ENCODE data around the gene YY1.
A peak's percentile ranks its signal among the peaks of the same experiment; 100 is the strongest.
"Not testable (repeated sequence)": the region's sequence is repeated elsewhere in the genome, so short reads cannot be mapped to it uniquely, and the experiment has no call there.

Gene YY1

GRCh38 chr14:100238419-100239210, at the start of gene YY1:
TSS of gene YY1 (plus strand) at chr14:100239144. CDS start at chr14:100239245, 101 bp downstream.
- peak within 1 kb of the TSS; percentile 88 for H3K27ac Mint-ChIP-seq
- H3K27me3 Mint-ChIP-seq, result no peaks in the 10 kb centered on the region
- no peaks in the 10 kb centered on the region for H3K9me3 Mint-ChIP-seq
- peaks cover 24% of the 10 kb centered on the region for H3K36me3 Mint-ChIP-seq
- peak; percentile 93 for ATAC-seq
- peak within 1 kb of the TSS; percentile 92 for H3K4me3 Mint-ChIP-seq
- H3K4me1 Mint-ChIP-seq, result peaks cover 67% of the 10 kb centered on the region

GRCh38 chr14:100190126-100190525, 48.8 kb upstream of the YY1 start:
- Mint-ChIP-seq H3K4me3 (no peak overlapping the region), H3K9me3 (no peaks in the 10 kb centered on the region), H3K4me1 (peaks cover 8% of the 10 kb centered on the region), H3K27me3 (no peaks in the 10 kb centered on the region), H3K36me3 (no peaks in the 10 kb centered on the region), H3K27ac (no peak overlapping the region)
- no peak for ATAC-seq

- H3K27me3 Mint-ChIP-seq, result no peaks in the 10 kb centered on the region
These were observed 47.2 kb upstream of the YY1 start for GRCh38 chr14:100191584-100192249.

GRCh38 chr14:100192250-100192671, 46.7 kb upstream of the YY1 start:
- Mint-ChIP-seq H3K4me3 (peak overlapping the region; percentile 72), H3K27ac (peak overlapping the region; percentile 85), H3K36me3 (no peaks in the 10 kb centered on the region), H3K27me3 (no peaks in the 10 kb centered on the region), H3K9me3 (no peaks in the 10 kb centered on the region), H3K4me1 (peaks cover 8% of the 10 kb centered on the region)
- no peak for ATAC-seq

More at GRCh38 chr14:100191584-100192249, 47.2 kb upstream of the YY1 start:
- Mint-ChIP-seq H3K4me3 (peak overlapping the region; percentile 72), H3K36me3 (no peaks in the 10 kb centered on the region), H3K9me3 (no peaks in the 10 kb centered on the region), H3K27ac (peak overlapping the region; percentile 85), H3K4me1 (peaks cover 8% of the 10 kb centered on the region)
- no peak for ATAC-seq

- Mint-ChIP-seq H3K36me3 (no peaks in the 10 kb centered on the region), H3K4me1 (peaks cover 8% of the 10 kb centered on the region), H3K4me3 (peak overlapping the region; percentile 72), H3K9me3 (no peaks in the 10 kb centered on the region), H3K27me3 (no peaks in the 10 kb centered on the region), H3K27ac (peak overlapping the region; percentile 85)
- ATAC-seq, result peak; percentile 100
These were observed 46.1 kb upstream of the YY1 start for GRCh38 chr14:100192672-100193416.

- peak; percentile 8 for ATAC-seq
- no peaks in the 10 kb centered on the region for H3K27me3 Mint-ChIP-seq
- H3K4me3 Mint-ChIP-seq, result peak overlapping the region; percentile 72
- peak overlapping the region; percentile 85 for H3K27ac Mint-ChIP-seq
- peaks cover 8% of the 10 kb centered on the region for H3K4me1 Mint-ChIP-seq
- H3K36me3 Mint-ChIP-seq, result no peaks in the 10 kb centered on the region
- no peaks in the 10 kb centered on the region for H3K9me3 Mint-ChIP-seq
These were observed 45.3 kb upstream of the YY1 start for GRCh38 chr14:100193417-100194357.

- Mint-ChIP-seq H3K4me3 (no peak overlapping the region), H3K4me1 (no peaks in the 10 kb centered on the region), H3K36me3 (no peaks in the 10 kb centered on the region), H3K27ac (no peak overlapping the region), H3K27me3 (no peaks in the 10 kb centered on the region), H3K9me3 (no peaks in the 10 kb centered on the region)
- ATAC-seq, result no peak
These were observed 39.6 kb upstream of the YY1 start for GRCh38 chr14:100199240-100199860.

GRCh38 chr14:100200311-100200710, 38.6 kb upstream of the YY1 start:
- Mint-ChIP-seq H3K27ac (no peak overlapping the region), H3K4me3 (no peak overlapping the region), H3K27me3 (no peaks in the 10 kb centered on the region), H3K36me3 (no peaks in the 10 kb centered on the region), H3K4me1 (no peaks in the 10 kb centered on the region), H3K9me3 (no peaks in the 10 kb centered on the region)
- ATAC-seq, result no peak

GRCh38 chr14:100201701-100202100, 37.2 kb upstream of the YY1 start:
- no peak overlapping the region for H3K4me3 Mint-ChIP-seq
- H3K36me3 Mint-ChIP-seq, result no peaks in the 10 kb centered on the region

GRCh38 chr14:100202712-100203111, 36.2 kb upstream of the YY1 start:
- H3K4me1 Mint-ChIP-seq, result no peaks in the 10 kb centered on the region
- no peaks in the 10 kb centered on the region for H3K9me3 Mint-ChIP-seq
- no peaks in the 10 kb centered on the region for H3K36me3 Mint-ChIP-seq
- H3K4me3 Mint-ChIP-seq, result no peak overlapping the region
- H3K27ac Mint-ChIP-seq, result no peak overlapping the region
- no peak for ATAC-seq
- no peaks in the 10 kb centered on the region for H3K27me3 Mint-ChIP-seq

More at GRCh38 chr14:100201701-100202100, 37.2 kb upstream of the YY1 start:
- H3K4me1 Mint-ChIP-seq, result no peaks in the 10 kb centered on the region
- no peak overlapping the region for H3K27ac Mint-ChIP-seq
- no peaks in the 10 kb centered on the region for H3K9me3 Mint-ChIP-seq
- no peaks in the 10 kb centered on the region for H3K27me3 Mint-ChIP-seq
- ATAC-seq, result no peak

- H3K36me3 Mint-ChIP-seq, result no peaks in the 10 kb centered on the region
These were observed 35.8 kb upstream of the YY1 start for GRCh38 chr14:100203146-100203545.

GRCh38 chr14:100203962-100204834, 34.7 kb upstream of the YY1 start:
- H3K27me3 Mint-ChIP-seq, result no peaks in the 10 kb centered on the region

More at GRCh38 chr14:100203146-100203545, 35.8 kb upstream of the YY1 start:
- Mint-ChIP-seq H3K4me3 (no peak overlapping the region), H3K4me1 (no peaks in the 10 kb centered on the region), H3K27ac (no peak overlapping the region), H3K27me3 (no peaks in the 10 kb centered on the region), H3K9me3 (no peaks in the 10 kb centered on the region)
- ATAC-seq, result no peak

GRCh38 chr14:100204835-100205167, 34.1 kb upstream of the YY1 start:
- H3K36me3 Mint-ChIP-seq, ATAC-seq, H3K4me3 Mint-ChIP-seq, H3K4me1 Mint-ChIP-seq, H3K27me3 Mint-ChIP-seq, H3K9me3 Mint-ChIP-seq, H3K27ac Mint-ChIP-seq: not testable (repeated sequence)

More at GRCh38 chr14:100203962-100204834, 34.7 kb upstream of the YY1 start:
- H3K4me1 Mint-ChIP-seq, result no peaks in the 10 kb centered on the region
- no peaks in the 10 kb centered on the region for H3K9me3 Mint-ChIP-seq
- no peaks in the 10 kb centered on the region for H3K36me3 Mint-ChIP-seq
- no peak overlapping the region for H3K4me3 Mint-ChIP-seq
- H3K27ac Mint-ChIP-seq, result no peak overlapping the region
- no peak for ATAC-seq

Data from stimulated activated memory B cell treated with anti-CD40 and anti-IgM and Interleukin-4, amounts not matched to agents 10 μg/mL and 1 μg/mL and 100 μg/mL, for 72 hours (primary cell).